CD4-positive, alpha-beta T cell treated with Interleukin-17A for 4 hours (primary cell): ENCODE data around the gene COX4I1.

Experiments
- DNase-seq: peaks from one replicate; pipeline ENCODE4 v3.0.0-alpha.2; 2020; ENCODE audit warnings: mixed read lengths

Gene COX4I1

DNA sequence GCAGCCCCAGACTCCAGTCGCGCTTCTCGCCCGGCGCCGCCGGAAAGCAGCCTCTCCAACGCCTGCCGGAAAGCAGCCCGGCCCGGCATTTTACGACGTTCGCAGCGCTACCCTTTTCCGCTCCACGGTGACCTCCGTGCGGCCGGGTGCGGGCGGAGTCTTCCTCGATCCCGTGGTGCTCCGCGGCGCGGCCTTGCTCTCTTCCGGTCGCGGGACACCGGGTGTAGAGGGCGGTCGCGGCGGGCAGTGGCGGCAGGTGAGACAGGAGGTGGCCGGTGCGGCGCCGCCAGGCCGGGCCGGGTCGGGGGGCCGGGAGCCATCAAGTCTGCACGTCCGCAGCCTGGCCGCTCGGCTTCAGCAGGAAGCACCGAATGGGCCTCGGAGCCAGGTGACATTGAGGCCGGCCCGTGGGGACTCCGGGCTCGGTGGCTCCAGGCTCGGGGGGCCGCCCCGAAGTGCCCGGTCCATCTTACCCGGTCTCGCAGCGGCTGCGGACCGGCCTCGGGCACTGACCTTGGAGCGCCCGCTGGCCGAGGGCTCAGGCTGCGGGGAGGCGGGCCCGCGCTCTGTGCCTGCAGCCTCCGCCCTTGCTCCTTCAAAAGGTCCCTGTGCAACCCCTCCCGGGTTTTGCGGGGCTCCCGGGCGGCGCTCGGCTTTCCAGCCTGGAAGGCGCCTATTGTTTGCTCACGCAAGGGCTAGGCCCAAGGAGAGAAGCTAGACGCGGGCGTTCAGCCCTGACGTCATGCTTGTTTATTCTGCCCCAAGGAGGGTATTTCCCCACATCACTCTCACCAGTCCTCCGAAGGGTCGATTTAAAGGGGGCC is at the start of gene COX4I1, which contains the start of gene EMC8:
Gene COX4I1, plus strand, starts transcription at position 199 of the 824 bp plus-strand sequence. CDS start 1,511 bp downstream, outside the sequence.
Gene EMC8, minus strand, starts transcription at position 48 of the 824 bp plus-strand sequence. CDS start 249 bp downstream, outside the sequence.
- peak; percentile 92 for DNase-seq

DNA sequence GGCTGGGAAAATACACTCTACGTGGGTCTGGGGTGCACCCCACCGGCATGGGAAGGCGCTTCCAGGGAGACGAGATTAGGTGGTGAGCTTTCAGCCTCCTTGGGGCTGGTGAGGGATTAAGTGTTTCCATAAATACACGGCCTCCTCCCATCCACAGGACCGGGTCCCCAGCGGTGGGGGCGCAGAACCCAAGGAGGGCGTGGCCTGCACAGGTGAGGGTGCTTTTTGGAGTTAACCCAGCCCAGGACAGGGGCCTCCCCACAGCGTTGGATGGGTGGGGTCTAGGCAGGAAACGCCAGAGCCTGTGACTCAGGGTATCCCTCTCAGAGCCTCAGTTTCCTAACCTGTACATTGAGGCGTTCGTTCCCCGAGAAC is 49.7 kb upstream of the COX4I1 start:
- DNase-seq = no peak

DNA sequence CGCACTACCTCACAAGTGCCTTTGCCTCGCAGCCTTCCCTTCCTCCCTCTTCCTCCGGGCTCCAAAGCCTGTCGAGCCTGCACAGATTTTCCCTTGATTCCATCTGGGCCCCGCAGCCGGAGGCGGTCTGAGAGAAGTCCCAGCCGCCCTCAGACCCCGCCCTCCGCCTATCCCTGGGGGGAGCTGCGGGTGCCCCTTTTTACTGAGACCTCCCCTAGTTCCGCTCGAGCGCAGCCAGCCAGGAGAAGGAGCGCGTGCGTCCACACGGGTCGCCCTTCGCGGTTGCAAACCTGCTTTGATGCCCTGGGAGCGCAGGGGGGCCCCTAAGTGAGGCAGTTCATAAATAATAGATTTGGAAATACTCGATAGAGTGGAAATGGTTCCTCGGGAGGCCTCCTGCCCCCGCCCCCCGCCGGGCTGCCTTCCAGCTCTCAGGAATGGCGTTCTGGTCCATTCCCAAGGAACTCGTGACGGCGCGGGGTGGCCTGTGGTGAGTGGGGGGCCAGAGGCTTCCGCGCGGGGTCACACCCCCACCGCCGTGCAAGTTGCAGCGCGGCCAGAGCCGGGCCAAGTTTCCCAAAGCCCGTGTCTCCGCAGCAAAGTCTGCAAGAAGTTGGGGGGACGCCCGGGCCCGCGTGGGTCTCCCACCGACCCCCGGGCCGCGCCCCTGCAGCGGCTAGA is 49.2 kb upstream of the COX4I1 start:
- DNase-seq = peak; percentile 15

DNA sequence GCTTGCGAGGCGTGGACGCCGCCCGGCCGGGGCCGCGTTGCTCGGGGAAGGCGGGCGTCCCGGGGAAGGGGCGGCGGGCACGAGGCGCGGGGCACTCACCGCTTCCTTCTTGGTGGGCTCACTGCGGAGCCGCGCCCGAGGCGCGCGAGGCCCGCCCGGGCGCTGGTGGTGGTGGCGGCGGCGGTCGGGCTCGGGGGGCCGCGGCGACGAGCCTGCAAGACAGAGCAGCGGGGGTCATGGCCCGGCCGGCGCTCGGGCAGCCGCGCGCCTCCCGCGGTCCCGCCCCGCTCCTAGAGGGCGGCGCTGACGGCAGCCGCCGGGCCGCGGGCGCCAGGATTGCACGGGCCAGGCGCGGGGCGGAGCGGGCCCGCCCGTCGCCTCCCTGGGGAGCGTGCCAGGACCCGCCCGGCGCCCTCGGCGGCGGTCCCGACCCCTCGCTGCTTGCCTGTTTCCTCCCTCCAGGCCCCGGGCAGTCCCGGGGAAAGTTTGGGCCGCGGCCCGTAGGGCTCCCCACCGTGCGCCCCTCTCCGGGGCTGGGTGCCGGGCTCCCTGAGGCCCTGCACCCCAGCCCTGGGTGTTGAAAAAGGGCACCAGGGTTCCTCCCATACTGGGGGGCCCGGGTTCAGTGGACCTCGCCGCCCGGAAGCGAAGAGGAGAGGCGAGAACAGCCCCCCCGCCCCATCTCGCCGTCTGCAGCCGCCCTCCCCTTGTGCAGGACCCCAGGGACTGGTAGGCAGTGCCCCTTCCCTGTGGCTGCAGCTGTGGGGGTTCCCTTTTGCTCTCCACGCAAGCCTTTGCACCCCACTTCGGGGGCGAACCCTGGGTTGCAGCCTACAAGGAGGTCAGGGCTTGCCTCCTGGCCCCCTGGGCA is 48.4 kb upstream of the COX4I1 start, which contains the start of gene C16orf74:
Gene C16orf74, minus strand, starts transcription at position 270 of the 871 bp plus-strand sequence. CDS start 15,879 bp downstream, outside the sequence.
- peak; percentile 27 for DNase-seq

DNA sequence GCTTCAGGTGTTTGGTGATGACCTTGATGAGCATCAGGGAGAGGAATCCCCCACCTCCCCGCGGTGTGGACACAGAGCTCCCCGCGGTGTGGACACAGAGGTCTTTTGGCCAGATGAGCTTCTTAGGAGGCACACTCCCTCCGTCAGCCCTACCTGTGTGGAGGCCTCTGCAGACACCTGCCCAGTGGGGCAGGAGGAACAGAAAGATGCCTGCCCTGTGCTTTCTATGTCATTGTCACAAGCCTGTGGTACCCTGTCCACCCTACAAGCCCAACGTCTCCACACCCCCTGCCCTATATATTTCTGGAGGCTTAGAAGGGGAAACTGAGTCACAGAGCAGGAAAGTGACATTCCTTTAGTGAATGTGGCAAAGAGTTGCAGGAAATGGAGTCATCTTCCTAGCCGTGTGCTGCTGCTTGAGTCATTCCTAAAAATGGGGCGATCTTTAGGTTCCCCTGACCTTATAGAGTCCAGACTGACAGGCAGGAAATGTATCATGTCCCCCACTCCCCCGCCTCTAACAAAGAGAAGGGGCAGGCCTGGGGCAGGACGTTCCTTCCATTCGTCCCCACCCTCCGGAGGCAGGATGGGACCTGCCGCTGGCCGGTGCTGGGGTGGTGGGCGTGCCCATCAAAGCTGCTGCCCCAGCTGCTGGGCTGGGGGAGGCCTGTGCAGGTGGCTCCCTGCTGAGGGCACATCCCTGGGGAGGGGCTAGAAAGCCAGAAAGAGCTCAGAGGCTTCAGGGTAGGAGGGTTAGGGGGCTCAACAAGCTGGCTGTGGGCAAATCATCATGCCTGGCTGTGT is 47.6 kb upstream of the COX4I1 start:
- no peak for DNase-seq

DNA sequence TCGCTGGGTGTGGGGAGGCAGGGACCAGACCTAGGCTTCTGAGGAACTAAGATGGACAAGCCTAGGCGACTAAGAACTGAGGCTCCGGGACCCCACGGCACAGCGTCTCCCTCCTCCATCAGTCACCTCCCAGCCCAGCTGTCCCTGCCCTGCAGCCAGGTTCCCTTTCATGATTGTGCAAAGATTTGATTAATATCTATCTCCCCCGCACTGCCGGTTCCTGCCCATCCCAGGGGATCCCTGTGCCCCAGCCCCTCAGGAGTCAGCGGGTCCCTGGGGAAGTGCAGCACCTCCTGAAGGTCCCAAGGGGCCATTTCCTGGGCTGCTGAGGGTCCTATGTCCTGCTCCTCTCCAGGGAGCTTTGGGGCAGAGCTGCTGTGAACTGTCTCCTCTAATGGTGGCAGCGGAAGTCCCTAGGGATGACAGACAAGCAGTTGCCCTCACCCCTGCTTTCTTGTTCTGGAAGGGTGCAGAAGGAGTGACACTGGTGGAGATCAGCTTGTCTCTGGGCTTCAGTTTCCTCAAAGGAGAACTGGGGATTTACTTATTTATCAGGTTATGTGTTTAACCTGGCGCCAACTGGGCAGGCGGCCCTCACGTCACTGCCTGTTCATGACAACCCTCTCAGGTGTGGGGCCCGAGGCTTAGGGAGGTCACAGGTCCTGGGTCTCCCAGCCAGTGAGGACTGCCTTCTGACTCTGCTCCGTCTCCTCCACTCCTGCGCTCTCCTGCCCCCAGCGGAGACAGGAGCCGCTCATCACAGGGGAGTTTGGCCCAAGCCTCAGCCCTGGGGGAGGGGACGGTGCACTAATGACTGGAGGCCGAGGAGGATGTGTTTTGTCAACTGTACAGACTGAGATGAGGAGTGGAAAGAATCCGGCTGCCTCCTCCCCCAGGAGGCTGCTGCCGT is 46.7 kb upstream of the COX4I1 start:
- no peak for DNase-seq

DNA sequence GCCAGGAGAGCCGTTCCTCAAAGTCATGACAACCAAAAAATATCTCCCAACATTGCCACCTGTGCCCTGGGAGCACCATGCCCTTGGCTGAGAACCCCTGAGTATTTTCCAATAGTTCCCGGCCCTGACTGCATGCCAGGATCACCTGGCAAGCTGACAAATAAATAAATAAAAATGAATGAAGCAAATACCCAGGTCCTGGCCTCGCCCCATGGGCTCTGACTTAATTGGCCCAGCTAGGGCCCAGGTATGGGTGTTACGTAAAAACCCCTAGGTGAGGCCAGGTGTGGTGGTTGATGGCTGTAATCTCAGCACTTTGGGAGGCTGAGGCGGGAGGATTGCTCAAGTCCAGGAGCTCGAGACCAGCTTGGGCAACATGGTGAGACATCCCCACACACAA is 45.9 kb upstream of the COX4I1 start:
- no peak for DNase-seq

DNA sequence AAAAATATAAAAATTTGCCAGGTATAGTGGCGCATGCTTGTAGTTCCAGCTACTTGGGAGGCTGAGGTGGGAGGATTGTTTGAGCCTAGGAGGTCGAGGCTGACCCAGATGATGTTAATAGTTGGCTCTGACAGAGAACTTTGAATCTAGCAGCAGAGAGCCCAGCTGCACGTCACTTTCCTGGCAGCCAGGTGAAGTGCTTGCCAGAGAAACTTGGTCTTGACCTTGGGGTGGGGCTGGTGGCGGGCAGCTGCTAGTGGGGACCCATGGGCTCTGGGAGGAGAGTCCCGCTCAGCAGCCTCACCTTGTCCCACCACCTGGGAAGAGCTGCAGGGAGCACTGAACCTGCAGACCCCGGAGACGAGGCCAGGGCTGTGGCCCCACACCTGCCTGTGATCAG is 45.5 kb upstream of the COX4I1 start:
- DNase-seq = no peak

DNA sequence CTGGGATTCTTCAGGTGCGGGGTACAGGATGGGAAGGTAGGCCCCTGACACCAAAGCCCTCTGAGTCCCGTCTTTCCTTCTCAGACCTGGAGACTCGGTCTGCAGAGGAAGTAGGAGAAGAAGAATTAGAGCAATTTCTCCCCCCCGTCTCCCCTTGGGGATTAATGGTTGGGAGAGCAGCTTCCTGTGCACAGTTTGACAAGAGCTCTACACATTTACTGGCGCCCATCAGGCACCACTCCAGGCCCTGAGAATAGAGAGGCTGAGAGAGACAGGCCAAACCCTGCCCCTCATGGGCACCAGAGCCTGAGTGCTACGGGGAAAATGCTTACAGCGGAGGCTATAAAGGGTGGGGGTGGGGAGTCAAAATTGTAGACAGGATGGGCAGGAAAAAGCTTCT is 45.1 kb upstream of the COX4I1 start:
- no peak for DNase-seq

DNA sequence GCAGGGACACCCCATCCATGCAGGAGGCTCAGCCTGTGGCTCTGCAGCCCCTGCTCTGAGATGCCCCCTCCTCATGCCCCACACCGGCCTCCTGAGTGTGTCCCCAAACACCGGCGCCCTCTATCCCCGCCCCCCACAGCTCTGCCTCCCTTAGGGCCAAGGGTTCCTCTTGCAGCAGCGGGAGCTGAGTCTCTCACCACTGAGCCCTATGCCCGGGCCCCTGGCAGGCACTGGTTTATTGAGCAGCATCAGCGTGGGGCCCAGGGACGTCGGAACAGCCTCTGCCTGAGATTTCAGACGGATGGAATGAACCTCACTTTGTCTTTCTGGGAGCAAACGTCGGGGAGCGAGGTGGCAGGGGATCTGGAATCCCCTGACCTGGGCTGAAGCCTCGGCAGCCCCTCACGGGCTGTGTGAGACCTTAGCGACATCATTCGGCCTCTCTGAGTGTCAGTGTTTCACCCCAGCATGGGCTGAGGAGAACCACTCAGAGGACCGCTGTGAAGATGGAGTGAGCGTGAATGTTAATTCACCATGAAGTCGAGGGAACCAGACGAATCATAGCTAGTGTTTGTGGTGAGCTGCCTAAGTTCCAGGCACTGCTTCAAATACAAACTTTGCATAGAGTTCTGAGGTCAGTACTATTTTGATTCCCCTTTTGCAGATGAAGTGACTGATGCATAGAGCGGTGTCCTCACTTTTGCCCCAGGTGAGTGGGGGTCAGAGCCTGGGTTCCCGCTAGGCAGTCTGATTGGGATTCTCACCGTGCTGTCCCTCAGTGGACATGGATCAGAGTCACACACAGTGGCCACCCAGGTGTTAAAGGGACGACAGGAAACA is 43.3 kb upstream of the COX4I1 start:
- no peak for DNase-seq

DNA sequence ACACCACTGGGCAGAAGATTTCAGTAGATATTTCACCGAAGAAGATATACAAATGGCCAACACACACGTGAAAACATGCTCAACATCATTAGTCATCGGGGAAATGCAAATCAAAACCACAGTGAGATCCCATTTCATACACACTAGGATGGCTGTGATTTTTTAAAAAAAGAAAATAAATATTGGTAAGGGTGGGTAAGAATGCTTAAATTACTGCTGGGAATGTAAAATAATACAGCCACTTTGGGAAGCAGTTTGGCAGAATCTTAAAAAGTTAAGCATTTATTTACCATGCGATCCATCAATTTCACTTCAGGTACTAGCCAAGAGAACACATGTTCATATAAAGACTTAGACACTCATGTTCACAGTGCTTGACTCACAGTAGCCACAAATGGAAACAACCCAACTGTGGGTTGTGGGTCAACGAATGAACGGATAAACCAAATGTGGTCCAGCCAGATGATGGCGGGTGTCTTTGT is 42.1 kb upstream of the COX4I1 start:
- no peak for DNase-seq

DNA sequence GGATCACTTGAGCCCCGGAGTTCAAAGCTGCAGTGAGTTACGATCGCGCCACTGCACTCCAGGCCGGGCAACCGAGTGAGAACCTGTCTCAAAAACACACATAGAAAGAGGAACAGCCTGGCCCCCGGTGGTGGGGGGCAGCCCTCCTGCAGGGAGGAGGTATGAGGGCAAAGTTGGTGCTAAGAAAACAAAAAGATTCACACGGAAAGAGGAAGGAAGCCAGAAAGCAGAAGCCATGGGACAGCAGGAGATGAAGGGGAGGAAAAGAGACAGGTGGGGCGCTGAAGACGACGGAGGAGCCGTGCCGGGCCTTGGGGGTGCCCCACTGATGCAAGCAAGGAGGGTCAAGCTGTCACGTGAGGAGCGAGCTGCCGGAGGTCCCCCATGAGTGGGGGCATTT is 40.4 kb upstream of the COX4I1 start:
- no peak for DNase-seq

DNA sequence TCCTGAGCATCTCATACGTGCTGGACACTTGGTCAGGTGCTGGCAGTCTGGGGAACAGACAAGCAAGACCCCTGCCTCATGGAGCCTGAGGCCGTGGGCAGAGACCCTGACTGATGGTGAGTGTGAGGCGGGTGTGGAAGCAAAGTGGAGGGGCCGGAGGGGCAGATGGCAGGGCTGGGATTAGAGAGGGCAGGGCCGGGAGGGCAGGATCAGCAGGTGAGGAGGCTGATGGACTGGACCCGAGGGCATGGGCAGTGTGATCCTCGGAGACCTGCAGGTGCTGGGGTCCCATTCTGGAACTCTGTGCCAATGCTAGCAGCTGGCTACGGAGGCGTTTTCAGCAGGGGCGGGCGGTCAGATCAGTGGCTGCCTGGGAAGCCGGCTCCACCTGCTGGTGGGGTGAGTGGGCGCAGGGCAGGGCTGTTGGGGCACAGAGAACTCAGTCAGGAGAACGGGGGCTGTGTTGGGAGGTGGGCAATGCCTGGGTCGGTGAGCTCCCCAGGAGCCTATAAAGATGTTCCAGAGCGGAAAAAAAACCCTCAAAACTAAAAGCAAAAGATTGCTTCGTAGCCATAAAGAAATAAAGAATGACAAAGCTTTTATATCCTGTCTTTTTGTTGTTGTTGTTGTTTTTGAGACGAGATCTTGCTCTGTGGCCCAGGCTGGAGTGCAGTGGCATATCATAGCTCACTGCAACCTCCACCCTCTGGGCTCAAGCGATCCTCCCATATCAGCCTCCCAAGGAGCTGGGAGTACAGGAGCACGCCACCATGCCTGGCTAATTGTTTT is 39.7 kb upstream of the COX4I1 start:
- DNase-seq = peak; percentile 39

DNA sequence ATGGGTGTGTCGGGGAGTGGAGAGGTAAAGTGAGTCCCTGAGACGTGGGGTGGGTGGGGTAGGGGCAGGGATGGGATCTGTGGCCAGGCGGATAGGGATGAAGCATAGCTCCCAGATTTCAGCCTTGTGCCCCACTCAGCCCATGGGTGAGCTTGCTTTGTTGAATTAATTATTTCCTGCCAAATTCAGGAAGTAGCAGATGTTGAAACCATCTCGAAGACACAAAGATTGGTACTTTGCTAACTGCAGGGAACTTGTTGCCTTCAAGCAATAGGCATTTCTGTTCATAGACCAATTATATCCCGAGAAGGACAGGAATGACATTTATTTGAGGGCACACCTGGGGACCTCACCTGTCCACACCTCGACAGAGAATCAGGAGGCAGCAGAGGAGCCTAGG is 37.6 kb upstream of the COX4I1 start:
- DNase-seq = no peak

DNA sequence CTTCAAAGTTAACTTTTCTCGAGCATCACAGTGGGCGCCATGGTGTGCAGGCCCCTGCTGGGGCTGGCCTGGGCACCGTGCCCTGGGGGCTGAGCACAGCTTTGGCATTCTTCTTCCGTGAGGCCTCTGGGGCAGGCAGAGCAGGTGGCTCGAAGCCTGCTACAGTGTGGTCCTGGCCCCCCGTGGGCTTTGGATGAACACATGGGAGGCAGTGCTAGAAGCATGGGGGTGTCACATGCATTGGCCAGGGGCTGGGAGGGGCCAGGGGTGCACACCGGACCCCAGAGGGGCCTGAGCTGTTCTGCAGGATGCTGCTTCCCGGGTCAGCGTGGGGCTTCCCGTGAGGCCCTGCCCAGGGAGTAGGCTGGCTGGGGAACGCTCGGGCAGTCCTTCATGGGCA is 36.5 kb upstream of the COX4I1 start:
- DNase-seq = no peak

DNA sequence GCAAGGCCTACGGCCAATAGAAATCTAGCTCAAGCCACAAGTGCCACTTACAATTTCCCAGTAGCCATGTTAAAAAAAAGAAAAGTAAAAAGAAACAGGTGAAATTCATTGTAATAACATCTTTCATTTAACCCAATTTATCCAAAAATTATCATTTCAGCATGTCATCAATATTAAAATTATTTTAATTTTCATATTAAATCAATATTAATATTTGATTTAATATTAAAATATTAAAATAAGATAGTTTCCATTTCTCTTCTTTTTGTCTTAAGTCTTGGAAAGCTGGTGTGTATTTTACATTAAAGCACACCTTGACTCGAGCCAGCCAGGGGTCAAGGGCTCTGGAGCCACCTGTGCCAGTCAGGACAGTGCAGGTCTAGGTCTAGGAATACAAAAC is 35.9 kb upstream of the COX4I1 start:
- DNase-seq = no peak

DNA sequence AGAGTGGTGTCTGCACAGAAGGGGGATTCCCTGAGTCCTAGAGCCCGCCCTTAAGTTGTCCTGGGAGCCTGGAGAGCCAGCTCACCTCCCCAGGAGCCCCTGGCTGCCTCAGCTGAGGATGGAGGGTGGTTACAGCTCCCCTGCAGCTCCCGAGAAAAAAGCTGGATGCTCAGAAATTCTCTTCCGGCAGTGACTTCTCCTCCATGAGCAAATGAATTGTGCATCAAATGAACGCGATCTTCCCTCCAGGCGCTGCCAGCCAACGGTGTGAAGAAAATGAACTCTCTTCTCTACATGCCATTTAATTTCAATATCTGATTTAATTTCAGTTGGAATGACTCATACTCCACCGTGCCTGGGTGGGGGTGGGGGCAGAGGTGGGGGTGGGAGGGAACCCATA is 34.3 kb upstream of the COX4I1 start:
- DNase-seq = no peak

DNA sequence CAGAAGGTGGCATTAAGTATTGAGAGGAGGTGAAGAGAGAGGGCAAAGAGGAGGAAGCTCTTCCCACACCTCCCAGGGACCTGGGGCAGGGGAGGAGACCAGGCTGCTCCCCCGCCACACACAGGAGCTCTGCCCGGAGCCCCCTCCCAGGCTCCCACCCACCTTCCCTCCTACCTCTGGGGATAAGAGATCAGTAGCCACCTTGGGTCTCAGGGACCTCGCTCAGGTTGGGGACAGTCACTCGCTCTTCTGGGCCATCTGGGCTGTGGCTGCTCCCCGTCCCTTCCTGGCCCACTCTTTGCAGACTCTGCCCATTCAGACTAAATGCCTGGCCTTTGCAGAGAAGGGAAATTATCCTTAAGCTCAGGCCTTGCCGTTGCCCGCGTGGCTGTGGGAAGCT is 33.7 kb upstream of the COX4I1 start:
- DNase-seq = no peak

DNA sequence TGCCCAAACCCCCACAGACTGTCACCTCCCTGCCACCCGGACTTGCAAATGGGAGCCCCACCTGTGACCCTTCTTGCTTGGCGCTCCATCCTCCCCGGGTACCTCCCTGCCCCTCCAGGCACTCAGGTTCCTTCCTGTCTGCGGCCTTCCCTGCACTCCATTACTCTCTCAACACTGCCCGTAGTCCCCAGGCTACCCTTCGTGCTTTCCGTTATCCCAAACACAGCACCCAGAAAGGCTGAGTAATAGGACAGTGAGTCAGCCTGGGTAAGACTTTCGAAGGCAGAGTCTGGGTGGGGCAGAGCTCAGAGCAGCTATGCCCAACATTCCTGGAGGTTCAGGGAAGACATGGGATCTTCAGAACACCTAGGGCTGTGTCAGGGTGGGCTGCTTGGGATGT is 32.0 kb upstream of the COX4I1 start:
- DNase-seq = no peak
